Caco-2 (cell line): ENCODE data around the gene ARMH3. TPM values are rescaled to one million over a fixed set of nuclear protein-coding genes. Genes with fewer than 3 reads are reported as not detected.

Experiments
- BruUV-seq: library from RNA; stranded (reverse); fragments of 400-500 nt; replicated peaks from 2 replicates; lab custom pipeline; 2021; lab: Mats Ljungman, UMichigan
- CTCF ChIA-PET: fragments of 300-600 bp; sonication (Branson Sonifier 250); formaldehyde crosslinking; loops from one replicate; lab custom pipeline; 2022; ENCODE audit warnings: antibody characterized with exemption; lab: Charles Lee
- POLR2A ChIA-PET: fragments of 300-600 bp; sonication (Branson Sonifier 250); formaldehyde crosslinking; loops from one replicate; lab custom pipeline; 2022; ENCODE audit warnings: antibody characterized with exemption; lab: Charles Lee
- DNase-seq, 2 experiments: peaks; one replicate each; pipeline versions ENCODE4 v3.0.0 to v3.0.0-alpha.2; 2020 to 2022
- H3K27me3 ChIP-seq: replicated peaks from 2 replicates; pipeline ENCODE4 v1.6.0; 2011; ENCODE audit warnings: low read length; ENCODE audit not compliant: control insufficient read depth, insufficient read depth
- H3K36me3 ChIP-seq: 2 replicates; pipeline ENCODE4 v1.5.1; 2011; ENCODE audit warnings: low read length; ENCODE audit not compliant: control insufficient read depth, insufficient read depth
- H3K4me1 ChIP-seq: fragments of 250-450 bp; sonication (Bioruptor Pico); 2 replicates; pipeline ENCODE4 v1.5.1; 2020; ENCODE audit warnings: mild to moderate bottlenecking
- H3K4me3 ChIP-seq: 2 replicates; pipeline ENCODE4 v1.5.1; 2011; ENCODE audit warnings: low read depth, mild to moderate bottlenecking, control low read depth, low read length
- H3K9me3 ChIP-seq: fragments of 250-450 bp; sonication (Bioruptor Pico); 2 replicates; pipeline ENCODE4 v1.5.1; 2020; ENCODE audit warnings: mild to moderate bottlenecking, moderate library complexity
- H3K27ac Mint-ChIP-seq: one replicate; pipeline ENCODE4 v1.8.0; 2022; ENCODE audit warnings: mixed read lengths; ENCODE audit not compliant: unreplicated experiment
- H3K27me3 Mint-ChIP-seq: one replicate; pipeline ENCODE4 v1.8.0; 2022; ENCODE audit warnings: mixed read lengths; ENCODE audit not compliant: insufficient read depth, unreplicated experiment
- H3K36me3 Mint-ChIP-seq: one replicate; pipeline ENCODE4 v1.8.0; 2022; ENCODE audit warnings: mild to moderate bottlenecking, mixed read lengths; ENCODE audit not compliant: insufficient read depth, unreplicated experiment
- H3K4me1 Mint-ChIP-seq: one replicate; pipeline ENCODE4 v1.8.0; 2022; ENCODE audit warnings: low read depth, mixed read lengths; ENCODE audit not compliant: unreplicated experiment
- H3K4me3 Mint-ChIP-seq: one replicate; pipeline ENCODE4 v1.8.0; 2022; ENCODE audit warnings: mild to moderate bottlenecking, moderate library complexity, mixed read lengths; ENCODE audit not compliant: unreplicated experiment
- H3K9me3 Mint-ChIP-seq: one replicate; pipeline ENCODE4 v1.8.0; 2022; ENCODE audit warnings: mixed read lengths; ENCODE audit not compliant: unreplicated experiment
- intact Hi-C: fragments of 100-400 bp; cut with micrococcal nuclease; formaldehyde crosslinking; loops from one replicate; pipeline ENCODE4 v1.10.0; 2022; ENCODE audit not compliant: unreplicated experiment
- total RNA-seq: library from RNA; stranded (reverse); gene quantifications from 2 replicates; pipeline ENCODE4 v1.2.3, GENCODE V29; 2022
- TF ChIP-seq, protein P1 (sequence below), 2 experiments: fragments of 200-600 bp in 1 of 2; IDR thresholded peaks; 1 replicate in 1 of 2; 2 replicates in 1 of 2; pipeline versions ENCODE4 v1.5.1 to v1.8.0; 2011 to 2022; ENCODE audit warnings: antibody characterized with exemption in 1 of 2, control low read depth in 1 of 2, inconsistent platforms in 1 of 2, low read depth in 1 of 2, low read length in 1 of 2, mild to moderate bottlenecking in 1 of 2, moderate library complexity in 1 of 2; ENCODE audit not compliant: insufficient read depth in 1 of 2, severe bottlenecking in 1 of 2, unreplicated experiment in 1 of 2

ARMH3 gene
- total RNA-seq, 1 experiment from 2014 or later = 17.4 TPM

DNA sequence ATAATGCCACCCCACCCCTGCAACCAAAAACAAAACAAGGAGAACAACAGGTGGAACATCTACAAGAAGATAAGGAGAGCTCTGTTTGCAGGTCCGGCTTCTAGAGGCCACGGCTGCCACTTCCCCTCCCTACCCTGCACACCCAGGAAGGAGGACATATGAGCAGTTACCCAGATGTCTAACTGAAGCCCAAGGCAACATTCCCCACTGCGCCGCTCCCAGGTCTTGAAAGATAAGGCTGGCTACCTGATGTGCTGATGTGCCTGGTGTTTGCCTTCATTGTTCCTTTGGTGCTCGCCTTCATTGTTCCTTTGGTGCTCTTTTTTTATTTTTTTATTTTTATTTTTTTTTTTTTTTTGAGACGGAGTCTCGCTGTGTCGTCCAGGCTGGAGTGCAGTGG lies 30.2 kb upstream of the ARMH3 start:
- no peaks in the 10 kb centered on the region for H3K36me3 Mint-ChIP-seq
- CTCF ChIA-PET = interaction anchor here (1.6 kb wide), 1 partner anchor 15 kb away, joined by 5 read pairs; no protein-coding TSS in a partner anchor

DNA sequence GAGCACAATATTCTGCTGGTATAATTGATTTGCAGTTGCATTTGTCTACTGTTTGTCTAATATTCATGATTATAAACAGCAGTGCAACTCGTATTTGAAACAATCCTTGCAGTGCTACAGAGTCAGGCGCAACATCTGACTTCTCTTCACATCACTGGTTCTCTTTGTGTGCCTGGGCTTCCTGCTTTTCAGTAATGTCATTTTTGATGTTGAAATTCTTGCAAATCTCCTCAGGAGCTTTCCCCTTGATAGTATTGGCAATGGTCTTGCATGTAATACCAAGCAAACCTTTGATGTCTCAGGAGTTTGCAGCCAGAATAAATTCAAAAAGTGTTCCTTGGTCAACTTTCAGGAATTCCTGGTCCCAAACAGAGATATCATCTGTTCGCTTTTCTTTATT lies 29.4 kb upstream of the ARMH3 start:
- Histone ChIP-seq H3K4me1 (no peaks in the 10 kb centered on the region), H3K36me3 (no peaks in the 10 kb centered on the region), H3K9me3 (no peaks in the 10 kb centered on the region), H3K27me3 (no peaks in the 10 kb centered on the region), H3K4me3 (no peak overlapping the region)
- Mint-ChIP-seq H3K4me3 (no peak overlapping the region), H3K27me3 (no peaks in the 10 kb centered on the region), H3K36me3 (no peaks in the 10 kb centered on the region), H3K4me1 (no peaks in the 10 kb centered on the region), H3K27ac (no peak overlapping the region), H3K9me3 (no peaks in the 10 kb centered on the region)
- CTCF ChIA-PET = interaction anchor here (1.6 kb wide), 1 partner anchor 16 kb away, joined by 5 read pairs; no protein-coding TSS in a partner anchor
- no TSS peak for BruUV-seq
- intact Hi-C loops = no loop called here
- TF ChIP-seq, protein P1, sequence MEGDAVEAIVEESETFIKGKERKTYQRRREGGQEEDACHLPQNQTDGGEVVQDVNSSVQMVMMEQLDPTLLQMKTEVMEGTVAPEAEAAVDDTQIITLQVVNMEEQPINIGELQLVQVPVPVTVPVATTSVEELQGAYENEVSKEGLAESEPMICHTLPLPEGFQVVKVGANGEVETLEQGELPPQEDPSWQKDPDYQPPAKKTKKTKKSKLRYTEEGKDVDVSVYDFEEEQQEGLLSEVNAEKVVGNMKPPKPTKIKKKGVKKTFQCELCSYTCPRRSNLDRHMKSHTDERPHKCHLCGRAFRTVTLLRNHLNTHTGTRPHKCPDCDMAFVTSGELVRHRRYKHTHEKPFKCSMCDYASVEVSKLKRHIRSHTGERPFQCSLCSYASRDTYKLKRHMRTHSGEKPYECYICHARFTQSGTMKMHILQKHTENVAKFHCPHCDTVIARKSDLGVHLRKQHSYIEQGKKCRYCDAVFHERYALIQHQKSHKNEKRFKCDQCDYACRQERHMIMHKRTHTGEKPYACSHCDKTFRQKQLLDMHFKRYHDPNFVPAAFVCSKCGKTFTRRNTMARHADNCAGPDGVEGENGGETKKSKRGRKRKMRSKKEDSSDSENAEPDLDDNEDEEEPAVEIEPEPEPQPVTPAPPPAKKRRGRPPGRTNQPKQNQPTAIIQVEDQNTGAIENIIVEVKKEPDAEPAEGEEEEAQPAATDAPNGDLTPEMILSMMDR (IDR thresholded peaks at IDR 0.05; ENCODE audit: insufficient read depth in 1 of 2, low read depth in 1 of 2, low read length in 1 of 2, severe bottlenecking in 1 of 2, unreplicated experiment in 1 of 2) = no peak
- POLR2A ChIA-PET = no interaction called here
- no peak for DNase-seq

More for the DNA sequence above, 30.2 kb upstream of the ARMH3 start:
- Mint-ChIP-seq H3K4me1 (no peaks in the 10 kb centered on the region), H3K4me3 (no peak overlapping the region), H3K9me3 (no peaks in the 10 kb centered on the region), H3K27me3 (no peaks in the 10 kb centered on the region), H3K27ac (no peak overlapping the region)
- no peak for DNase-seq
- Histone ChIP-seq H3K27me3 (no peaks in the 10 kb centered on the region), H3K36me3 (no peaks in the 10 kb centered on the region), H3K4me3 (no peak overlapping the region), H3K9me3 (no peaks in the 10 kb centered on the region), H3K4me1 (no peaks in the 10 kb centered on the region)
- BruUV-seq = no TSS peak
- POLR2A ChIA-PET = interaction anchor here (0.6 kb wide), 2 partner anchors 22 to 37 kb away, joined by 3 read pairs; no protein-coding TSS in a partner anchor
- TF ChIP-seq, protein P1 (IDR thresholded peaks at IDR 0.05; ENCODE audit: insufficient read depth in 1 of 2, low read depth in 1 of 2, low read length in 1 of 2, severe bottlenecking in 1 of 2, unreplicated experiment in 1 of 2) = no peak
- intact Hi-C loops = no loop called here

DNA sequence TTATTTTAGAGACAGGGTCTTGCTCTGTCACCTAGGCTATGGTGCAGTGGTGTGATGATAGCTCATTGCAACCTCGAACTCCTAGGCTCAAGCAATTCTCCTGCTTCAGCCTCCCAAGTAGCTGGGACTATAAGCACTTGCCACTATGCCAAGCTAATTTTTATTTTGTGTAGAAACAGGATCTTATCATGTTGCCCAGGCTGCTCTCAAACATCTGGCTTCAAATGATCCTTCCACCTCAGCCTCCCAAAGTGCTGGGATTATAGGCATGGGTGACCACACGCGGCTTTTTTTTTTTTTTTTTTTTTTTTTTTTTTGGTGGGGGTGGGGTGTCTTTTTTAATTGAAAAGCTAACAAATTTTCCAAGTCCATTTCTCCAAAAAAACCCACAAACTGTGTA lies 27.6 kb upstream of the ARMH3 start:
- Histone ChIP-seq H3K4me3 (no peak overlapping the region), H3K27me3 (no peaks in the 10 kb centered on the region), H3K4me1 (no peaks in the 10 kb centered on the region), H3K9me3 (no peaks in the 10 kb centered on the region), H3K36me3 (no peaks in the 10 kb centered on the region)
- H3K27ac Mint-ChIP-seq = no peak overlapping the region
- H3K9me3 Mint-ChIP-seq = no peaks in the 10 kb centered on the region
- no peaks in the 10 kb centered on the region for H3K27me3 Mint-ChIP-seq
- BruUV-seq = no TSS peak
- no peak overlapping the region for H3K4me3 Mint-ChIP-seq
- no peaks in the 10 kb centered on the region for H3K36me3 Mint-ChIP-seq
- TF ChIP-seq, protein P1 (IDR thresholded peaks at IDR 0.05; ENCODE audit: insufficient read depth in 1 of 2, low read depth in 1 of 2, low read length in 1 of 2, severe bottlenecking in 1 of 2, unreplicated experiment in 1 of 2) = no peak
- intact Hi-C loops = no loop called here
- CTCF ChIA-PET = interaction anchor here (0.6 to 1.1 kb wide), 3 partner anchors 14 to 891 kb away, joined by 3 to 4 read pairs (median 3); no protein-coding TSS in a partner anchor
- no peaks in the 10 kb centered on the region for H3K4me1 Mint-ChIP-seq
- no peak for DNase-seq
- POLR2A ChIA-PET = no interaction called here
